CD4-positive, alpha-beta memory T cell (primary cell): Measurements from ENCODE around the gene PDGFRA. TPM values are rescaled to one million over a fixed set of nuclear protein-coding genes. Genes with fewer than 3 reads are reported as not detected.
A peak's percentile ranks its signal among the peaks of the same experiment; 100 is the strongest.

Experiments
- CTCF ChIA-PET: fragments of 350-600 bp; sonication (Branson Sonifier 250); formaldehyde crosslinking; loops from one replicate; lab custom pipeline; 2021; ENCODE audit warnings: inconsistent platforms; ENCODE audit not compliant: partially characterized antibody; lab: Charles Lee
- POLR2A ChIA-PET: fragments of 350-600 bp; sonication (Branson Sonifier 250); formaldehyde crosslinking; loops from one replicate; lab custom pipeline; 2021; ENCODE audit not compliant: partially characterized antibody; lab: Charles Lee
- DNase-seq, 5 donors: peaks; one replicate each; pipeline versions ENCODE4 v3.0.0 to v3.0.0-alpha.2; 2020 to 2022; ENCODE audit warnings: mixed read lengths in 1 of 5
- H3K27ac ChIP-seq: one replicate; pipeline ENCODE4 v1.7.0; 2013; ENCODE audit warnings: low read depth, low read length
- H3K27me3 ChIP-seq: 2 replicates; pipeline ENCODE4 v1.7.0; 2013; ENCODE audit warnings: mild to moderate bottlenecking, low read length, moderate library complexity; ENCODE audit not compliant: insufficient read depth
- H3K36me3 ChIP-seq: 2 replicates; pipeline ENCODE4 v1.7.0; 2013; ENCODE audit warnings: mild to moderate bottlenecking, low read length, moderate library complexity; ENCODE audit not compliant: insufficient read depth
- H3K4me1 ChIP-seq: 2 replicates; pipeline ENCODE4 v1.7.0; 2013; ENCODE audit warnings: mild to moderate bottlenecking, low read length, moderate library complexity; ENCODE audit not compliant: insufficient read depth
- H3K4me3 ChIP-seq, 2 donors: one replicate each; pipeline ENCODE4 v1.7.0; 2013; ENCODE audit warnings: low read length in 2 of 2, mild to moderate bottlenecking in 1 of 2
- H3K9me3 ChIP-seq, 2 donors: one replicate each; pipeline ENCODE4 v1.7.0; 2013; ENCODE audit warnings: low read length in 2 of 2, control low read depth in 1 of 2; ENCODE audit not compliant: control insufficient read depth in 1 of 2
- H3K27ac Mint-ChIP-seq, 7 donors: one replicate each; pipeline ENCODE4 v1.8.0; 2020 to 2021; ENCODE audit warnings: mixed read lengths in 7 of 7, mild to moderate bottlenecking in 6 of 7, inconsistent platforms in 3 of 7, moderate library complexity in 3 of 7
- H3K27me3 Mint-ChIP-seq, 2 donors: one replicate each; pipeline ENCODE4 v1.8.0; 2020 to 2021; ENCODE audit warnings: mixed read lengths in 2 of 2
- H3K36me3 Mint-ChIP-seq, 2 donors: one replicate each; pipeline ENCODE4 v1.8.0; 2020 to 2021; ENCODE audit warnings: mixed read lengths in 2 of 2, inconsistent platforms in 1 of 2, mild to moderate bottlenecking in 1 of 2
- H3K4me1 Mint-ChIP-seq, 4 donors: one replicate each; pipeline ENCODE4 v1.8.0; 2020 to 2021; ENCODE audit warnings: mixed read lengths in 4 of 4, mild to moderate bottlenecking in 1 of 4
- H3K4me3 Mint-ChIP-seq, 8 donors: one replicate each; pipeline ENCODE4 v1.8.0; 2020 to 2021; ENCODE audit warnings: mixed read lengths in 8 of 8, mild to moderate bottlenecking in 7 of 8, moderate library complexity in 6 of 8, inconsistent platforms in 3 of 8
- H3K9me3 Mint-ChIP-seq, 8 donors: one replicate each; pipeline ENCODE4 v1.8.0; 2020 to 2021; ENCODE audit warnings: mixed read lengths in 8 of 8, mild to moderate bottlenecking in 5 of 8, inconsistent platforms in 3 of 8, moderate library complexity in 1 of 8
- intact Hi-C: fragments of 100-400 bp; cut with micrococcal nuclease; formaldehyde crosslinking; loops from one replicate; pipeline ENCODE4 v1.15.1; 2023
- polyA plus RNA-seq, 2 donors: library from polyadenylated mRNA; unstranded; fragments of 300-500 nt; fragmentation: Illumina TruSeq; gene quantifications; one replicate each; pipeline ENCODE4 v1.2.3, GENCODE V29; 2021
- total RNA-seq, 2 experiments: library from RNA; stranded (reverse); gene quantifications; one replicate each; pipeline ENCODE4 v1.2.3, GENCODE V29; 2021

PDGFRA gene
- total and polyA plus RNA-seq, 4 experiments from 2014 or later, result not detected

DNA sequence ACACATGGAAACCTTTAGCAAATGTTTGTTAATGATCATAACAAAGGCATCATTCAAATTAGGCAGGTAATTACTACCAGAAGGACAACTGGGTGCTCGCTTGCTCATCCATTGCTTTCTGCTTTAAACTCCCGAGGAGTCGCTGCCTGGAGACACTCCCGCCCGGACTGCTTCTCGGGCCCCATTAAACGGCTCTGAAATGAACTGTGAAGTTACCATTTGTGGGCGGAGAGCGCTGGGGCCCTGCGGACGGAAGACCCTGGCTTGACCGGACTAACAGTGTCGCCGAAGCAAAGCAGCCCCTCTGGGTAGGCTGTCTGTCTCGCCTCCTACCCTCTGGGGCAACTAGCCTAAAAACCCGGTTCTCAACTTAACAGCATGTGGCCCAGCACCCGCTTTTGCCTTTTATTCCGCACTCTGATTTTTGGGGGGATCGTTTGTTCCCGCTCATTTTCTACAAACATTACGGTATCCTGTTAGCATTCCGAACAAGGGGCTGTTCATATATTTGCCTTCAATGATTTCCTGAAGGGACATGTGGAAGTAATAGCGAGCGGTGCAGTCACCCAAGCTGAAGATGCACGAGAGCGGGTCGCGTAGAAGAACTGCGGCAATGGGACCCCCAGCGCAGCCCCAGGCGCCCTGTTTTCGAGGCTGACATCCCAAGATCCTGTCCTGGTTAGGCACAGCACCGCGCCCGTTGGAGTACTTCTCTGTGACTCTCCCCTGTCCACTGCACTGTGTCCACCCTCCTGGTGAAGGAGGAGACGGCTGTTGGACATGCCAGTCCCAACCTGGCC lies 1.6 kb upstream of the PDGFRA start:
- peak overlapping the region in 1 of 2 donors; percentile 3 for H3K4me3 ChIP-seq
- H3K4me1 Mint-ChIP-seq, result peaks cover 13 to 57% (median 44%) of the 10 kb centered on the region in 4 donors
- H3K4me1 ChIP-seq, result peaks cover 36% of the 10 kb centered on the region

DNA sequence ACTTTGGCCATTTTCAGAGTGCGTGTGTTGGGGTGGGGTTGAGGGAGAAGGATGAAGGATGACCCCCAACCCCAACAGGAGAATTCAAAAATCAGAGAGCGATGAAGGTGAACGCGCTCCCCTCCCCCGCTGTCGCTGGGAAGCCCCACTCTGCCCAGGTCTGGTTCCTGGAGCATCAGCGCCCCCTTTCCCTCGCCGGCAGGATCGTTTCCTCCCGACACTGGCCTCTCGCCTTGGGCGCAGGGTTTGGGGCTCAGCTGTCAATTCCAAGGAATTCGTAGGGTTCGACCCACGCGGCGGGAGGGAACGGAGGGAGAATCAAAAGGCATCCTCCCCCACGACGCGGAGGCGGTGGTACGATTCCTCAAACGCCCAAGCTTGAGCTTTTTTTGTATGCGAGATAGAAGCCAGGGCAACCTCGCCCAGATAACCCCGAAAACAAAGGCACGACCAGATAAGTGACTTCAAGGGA lies 1.0 kb upstream of the PDGFRA start:
- H3K9me3 Mint-ChIP-seq, result peaks cover 0 to 4% (median 0%) of the 10 kb centered on the region in 8 donors
- no peaks in the 10 kb centered on the region for H3K36me3 ChIP-seq
- no peaks in the 10 kb centered on the region for H3K9me3 ChIP-seq
- no peak for DNase-seq
- POLR2A ChIA-PET, result no interaction called here
- H3K4me1 Mint-ChIP-seq, result peaks cover 13 to 60% (median 44%) of the 10 kb centered on the region in 4 donors
- peaks cover 46% of the 10 kb centered on the region for H3K27me3 ChIP-seq
- peaks cover 36% of the 10 kb centered on the region for H3K4me1 ChIP-seq
- CTCF ChIA-PET, result interaction anchor here (1.5 to 1.8 kb wide), 2 partner anchors 8 to 297 kb away, joined by 5 to 6 read pairs; no protein-coding TSS in a partner anchor
- peak overlapping the region; percentile 2 to 90 (median 50) for H3K4me3 Mint-ChIP-seq
- H3K27me3 Mint-ChIP-seq, result peaks cover 65 to 68% of the 10 kb centered on the region in 2 donors
- H3K27ac Mint-ChIP-seq, result no peak overlapping the region
- no peak overlapping the region for H3K27ac ChIP-seq
- H3K36me3 Mint-ChIP-seq, result no peaks in the 10 kb centered on the region
- H3K4me3 ChIP-seq, result peak overlapping the region in 1 of 2 donors; percentile 3
- intact Hi-C loops, result no loop called here

More for the DNA sequence above, 1.6 kb upstream of the PDGFRA start:
- Histone ChIP-seq H3K27ac (no peak overlapping the region), H3K27me3 (peaks cover 46% of the 10 kb centered on the region), H3K36me3 (no peaks in the 10 kb centered on the region), H3K9me3 (no peaks in the 10 kb centered on the region)
- POLR2A ChIA-PET, result no interaction called here
- Mint-ChIP-seq H3K4me3 (peak overlapping the region; percentile 56 to 90 (median 80)), H3K36me3 (no peaks in the 10 kb centered on the region), H3K27ac (peak overlapping the region in 1 of 7 donors; percentile 70), H3K9me3 (peaks cover 0 to 4% (median 0%) of the 10 kb centered on the region in 8 donors), H3K27me3 (peaks cover 67 to 71% of the 10 kb centered on the region in 2 donors)
- CTCF ChIA-PET, result interaction anchor here (1.5 to 1.8 kb wide), 2 partner anchors 8 to 297 kb away, joined by 5 to 6 read pairs; no protein-coding TSS in a partner anchor
- DNase-seq, result no peak
- intact Hi-C loops, result loop anchor here (2.0 kb wide), 1 partner anchor 321 kb away; no protein-coding TSS in a partner anchor

- intact Hi-C loops, result no loop called here
- Histone ChIP-seq H3K9me3 (no peaks in the 10 kb centered on the region), H3K4me3 (no peak overlapping the region), H3K4me1 (peaks cover 36% of the 10 kb centered on the region), H3K36me3 (no peaks in the 10 kb centered on the region), H3K27ac (no peak overlapping the region), H3K27me3 (peaks cover 46% of the 10 kb centered on the region)
- CTCF ChIA-PET, result interaction anchor here (1.5 to 1.8 kb wide), 2 partner anchors 9 to 298 kb away, joined by 5 to 6 read pairs; no protein-coding TSS in a partner anchor
- H3K4me1 Mint-ChIP-seq, result peaks cover 13 to 60% (median 44%) of the 10 kb centered on the region in 4 donors
- peak overlapping the region in 7 of 8 donors; percentile 15 to 64 (median 44) for H3K4me3 Mint-ChIP-seq
- no peak overlapping the region for H3K27ac Mint-ChIP-seq
- POLR2A ChIA-PET, result no interaction called here
- peaks cover 0 to 4% (median 0%) of the 10 kb centered on the region in 8 donors for H3K9me3 Mint-ChIP-seq
- H3K36me3 Mint-ChIP-seq, result no peaks in the 10 kb centered on the region
- DNase-seq, result no peak
- peaks cover 63 to 65% of the 10 kb centered on the region in 2 donors for H3K27me3 Mint-ChIP-seq
These were observed 547 bp upstream of the PDGFRA start for GRCh38 chr4:54228546-54228945.

DNA sequence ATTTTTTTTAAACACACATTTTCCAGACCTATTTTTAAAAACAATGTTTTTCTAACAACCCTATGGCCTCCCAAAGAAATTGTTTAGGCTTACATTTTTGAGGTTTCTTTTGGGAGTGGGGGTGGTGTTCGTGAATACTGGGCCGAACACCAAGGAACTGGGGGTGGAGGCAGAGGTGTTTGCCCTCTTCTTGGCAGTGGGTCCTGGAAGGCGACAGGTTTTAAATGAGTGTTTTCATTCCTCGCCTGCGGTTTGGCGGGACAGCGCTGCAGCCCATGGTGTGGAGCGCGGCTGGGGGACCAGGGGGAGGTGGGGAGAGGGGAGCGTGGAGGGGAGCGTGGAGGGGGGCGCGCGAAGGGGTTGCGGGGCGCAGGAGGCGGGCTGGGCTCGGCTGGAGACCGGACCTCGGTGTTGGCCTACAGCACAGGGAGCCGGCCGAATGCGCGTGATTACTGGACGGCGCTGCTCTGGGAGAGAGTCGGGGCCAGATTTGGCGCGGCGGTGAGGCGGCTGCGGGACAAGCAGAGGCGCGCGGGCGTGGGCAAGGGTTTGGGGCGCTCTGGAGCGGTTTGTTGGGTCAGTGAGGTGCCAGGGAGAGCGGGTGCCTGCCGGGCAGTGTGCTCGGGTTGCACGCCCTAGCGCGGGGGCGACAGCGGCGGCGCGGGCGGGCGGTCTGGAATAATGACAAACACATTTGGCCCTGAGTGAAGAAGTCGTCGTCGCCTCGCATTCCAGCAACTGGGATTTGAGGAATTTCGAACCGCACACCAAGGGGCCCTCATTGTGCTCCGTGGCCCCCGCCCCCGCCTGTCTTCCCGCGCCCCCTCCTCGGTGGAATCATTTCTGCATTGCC lies 764 bp downstream of the PDGFRA start:
- CTCF ChIA-PET, result no interaction called here
- Histone ChIP-seq H3K4me1 (peaks cover 45% of the 10 kb centered on the region), H3K27me3 (peaks cover 46% of the 10 kb centered on the region), H3K27ac (no peak overlapping the region), H3K4me3 (no peak overlapping the region), H3K9me3 (no peaks in the 10 kb centered on the region), H3K36me3 (no peaks in the 10 kb centered on the region)
- intact Hi-C loops, result loop anchor here (5.0 kb wide), 3 partner anchors 863 to 1683 kb away; partner anchors contain the start of gene SCFD2
- Mint-ChIP-seq H3K27ac (no peak overlapping the region), H3K9me3 (peaks cover 0 to 2% (median 0%) of the 10 kb centered on the region in 8 donors), H3K4me1 (peaks cover 15 to 66% (median 51%) of the 10 kb centered on the region in 4 donors), H3K27me3 (peaks cover 59 to 61% of the 10 kb centered on the region in 2 donors), H3K36me3 (no peaks in the 10 kb centered on the region), H3K4me3 (peak overlapping the region in 3 of 8 donors; percentile 33 to 55 (median 49))
- POLR2A ChIA-PET, result no interaction called here
- no peak for DNase-seq

- Mint-ChIP-seq H3K9me3 (peaks cover 0 to 2% (median 0%) of the 10 kb centered on the region in 8 donors), H3K36me3 (no peaks in the 10 kb centered on the region), H3K27ac (peak overlapping the region in 2 of 7 donors; percentile 21 to 68), H3K4me3 (peak overlapping the region in 4 of 8 donors; percentile 30 to 50 (median 42)), H3K4me1 (peaks cover 15 to 61% (median 45%) of the 10 kb centered on the region in 4 donors), H3K27me3 (peaks cover 55 to 57% of the 10 kb centered on the region in 2 donors)
- Histone ChIP-seq H3K4me1 (peaks cover 42% of the 10 kb centered on the region), H3K27me3 (peaks cover 37% of the 10 kb centered on the region), H3K4me3 (no peak overlapping the region), H3K27ac (no peak overlapping the region), H3K36me3 (no peaks in the 10 kb centered on the region), H3K9me3 (no peaks in the 10 kb centered on the region)
- DNase-seq, result no peak
- ChIA-PET POLR2A (no interaction called here), CTCF (interaction anchor here (2.0 to 4.6 kb wide), 3 partner anchors 8 to 301 kb away, joined by 6 to 188 read pairs (median 81); no protein-coding TSS in a partner anchor)
- intact Hi-C loops, result loop anchor here (5.0 kb wide), 3 partner anchors 863 to 1683 kb away; partner anchors contain the start of gene SCFD2
These were observed 1.7 kb downstream of the PDGFRA start for GRCh38 chr4:54230484-54231418.

DNA sequence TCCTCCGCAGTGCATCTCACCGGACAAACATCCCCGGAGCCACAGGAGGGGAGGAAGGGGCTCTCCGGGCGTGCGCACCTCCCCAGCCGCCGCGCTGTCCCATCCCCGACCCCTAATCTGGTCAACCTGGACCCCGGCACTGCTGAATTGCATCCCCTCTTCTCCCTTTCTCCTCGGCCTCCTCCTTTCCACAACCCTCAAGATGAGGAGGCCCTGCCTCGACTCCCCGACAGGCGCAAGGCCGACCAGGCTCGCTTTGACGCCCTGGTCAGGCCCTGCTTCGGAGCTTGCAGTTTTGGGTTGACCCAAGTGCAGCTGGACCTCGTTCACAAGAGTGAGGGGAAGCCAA lies 2.3 kb downstream of the PDGFRA start:
- ChIA-PET POLR2A (no interaction called here), CTCF (interaction anchor here (1.8 to 4.6 kb wide), 5 partner anchors 9 to 321 kb away, joined by 4 to 188 read pairs (median 64); no protein-coding TSS in a partner anchor)
- no peaks in the 10 kb centered on the region for H3K36me3 ChIP-seq
- peaks cover 14 to 55% (median 39%) of the 10 kb centered on the region in 4 donors for H3K4me1 Mint-ChIP-seq
- H3K9me3 Mint-ChIP-seq, result peaks cover 0 to 2% (median 0%) of the 10 kb centered on the region in 8 donors
- peak overlapping the region in 3 of 8 donors; percentile 34 to 50 (median 45) for H3K4me3 Mint-ChIP-seq
- intact Hi-C loops, result loop anchor here (5.0 kb wide), 3 partner anchors 864 to 1684 kb away; partner anchors contain the start of gene SCFD2
- no peak for DNase-seq
- no peak overlapping the region for H3K27ac ChIP-seq
- H3K27ac Mint-ChIP-seq, result peak overlapping the region in 1 of 7 donors; percentile 21
- H3K9me3 ChIP-seq, result no peaks in the 10 kb centered on the region
- H3K27me3 Mint-ChIP-seq, result peaks cover 54 to 55% of the 10 kb centered on the region in 2 donors
- no peak overlapping the region for H3K4me3 ChIP-seq
- peaks cover 36% of the 10 kb centered on the region for H3K4me1 ChIP-seq
- no peaks in the 10 kb centered on the region for H3K36me3 Mint-ChIP-seq
- peaks cover 31% of the 10 kb centered on the region for H3K27me3 ChIP-seq
